Activated naive CD4-positive, alpha-beta T cell treated with Interleukin-2 at 50 U/mL for 16 hours (primary cell): ENCODE results near the gene ARHGEF28.

Experiments used
- DNase-seq: peaks from one replicate; pipeline ENCODE4 v3.0.0-alpha.2; 2020

Gene ARHGEF28

DNA sequence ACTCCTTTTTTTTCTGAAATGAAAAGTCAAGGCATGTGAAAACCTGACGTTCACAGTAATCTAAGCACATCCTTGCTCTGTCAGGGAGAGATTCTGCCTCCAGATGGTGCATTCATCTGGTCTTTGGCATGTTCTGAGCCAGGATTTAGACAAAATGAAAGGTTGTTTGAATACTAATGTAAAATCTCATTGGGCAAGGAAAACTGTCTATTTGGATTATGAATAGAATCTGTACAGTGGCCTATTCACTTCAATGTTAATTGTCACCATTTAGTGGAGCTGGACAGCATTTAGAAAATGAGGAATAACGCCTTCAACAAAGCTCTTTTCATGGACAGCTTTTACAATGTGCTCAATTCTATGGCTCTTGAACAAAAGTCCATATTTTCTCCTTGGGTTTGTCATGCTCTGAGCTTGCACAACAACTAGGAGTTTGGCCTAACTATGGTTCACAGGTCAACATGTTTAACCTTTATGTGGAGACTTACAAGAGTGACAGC is 28.9 kb downstream of the ARHGEF28 start:
- DNase-seq = no peak

DNA sequence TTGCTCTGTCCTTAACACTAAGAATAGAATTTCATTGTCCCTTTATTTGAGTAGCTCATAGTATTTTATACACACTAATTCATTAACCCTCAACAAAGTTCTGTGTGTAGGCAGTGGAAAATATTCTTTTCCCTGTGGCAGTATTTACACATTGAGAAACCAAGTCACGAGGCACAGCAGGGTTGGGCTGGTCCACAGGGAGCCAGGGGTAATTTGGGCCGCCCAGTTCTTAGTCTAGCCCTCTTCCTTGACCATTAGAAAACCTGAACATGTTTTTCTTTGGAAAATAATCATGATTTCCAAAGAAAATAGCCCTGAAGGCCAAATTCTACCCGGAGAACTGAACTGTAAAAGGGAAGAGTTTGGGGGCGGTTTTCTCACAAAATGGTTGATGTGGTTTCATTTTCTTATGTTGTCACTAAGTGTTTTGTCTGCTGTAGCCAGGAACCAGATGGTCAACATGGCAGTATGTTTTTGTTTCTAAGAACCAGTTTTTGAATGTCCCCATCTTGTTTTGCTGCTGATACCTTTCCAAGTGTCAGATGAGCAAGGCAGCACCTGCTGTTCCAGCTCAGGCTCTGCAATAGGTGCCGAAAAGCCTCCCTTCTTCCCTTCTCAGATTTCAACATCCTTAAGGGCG is 29.6 kb downstream of the ARHGEF28 start:
- DNase-seq = no peak

DNA sequence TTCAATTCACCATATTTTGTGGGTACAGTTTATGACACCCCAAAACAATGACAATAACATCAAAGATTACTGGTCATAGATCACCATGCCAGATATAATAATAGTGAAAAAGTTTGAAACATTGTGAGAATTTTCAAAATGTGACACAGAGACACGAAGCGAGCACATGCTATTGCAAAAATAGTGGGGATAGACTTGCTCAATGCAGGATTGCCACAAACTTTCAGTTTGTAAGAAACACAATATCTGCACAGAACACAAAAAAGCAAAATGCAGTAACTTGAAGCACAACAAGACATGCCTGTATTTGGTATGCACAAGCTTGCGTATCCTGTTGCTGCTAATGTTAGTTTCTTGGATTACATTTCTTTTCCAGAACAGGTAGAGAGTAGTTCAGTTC is 35.8 kb downstream of the ARHGEF28 start:
- no peak for DNase-seq

DNA sequence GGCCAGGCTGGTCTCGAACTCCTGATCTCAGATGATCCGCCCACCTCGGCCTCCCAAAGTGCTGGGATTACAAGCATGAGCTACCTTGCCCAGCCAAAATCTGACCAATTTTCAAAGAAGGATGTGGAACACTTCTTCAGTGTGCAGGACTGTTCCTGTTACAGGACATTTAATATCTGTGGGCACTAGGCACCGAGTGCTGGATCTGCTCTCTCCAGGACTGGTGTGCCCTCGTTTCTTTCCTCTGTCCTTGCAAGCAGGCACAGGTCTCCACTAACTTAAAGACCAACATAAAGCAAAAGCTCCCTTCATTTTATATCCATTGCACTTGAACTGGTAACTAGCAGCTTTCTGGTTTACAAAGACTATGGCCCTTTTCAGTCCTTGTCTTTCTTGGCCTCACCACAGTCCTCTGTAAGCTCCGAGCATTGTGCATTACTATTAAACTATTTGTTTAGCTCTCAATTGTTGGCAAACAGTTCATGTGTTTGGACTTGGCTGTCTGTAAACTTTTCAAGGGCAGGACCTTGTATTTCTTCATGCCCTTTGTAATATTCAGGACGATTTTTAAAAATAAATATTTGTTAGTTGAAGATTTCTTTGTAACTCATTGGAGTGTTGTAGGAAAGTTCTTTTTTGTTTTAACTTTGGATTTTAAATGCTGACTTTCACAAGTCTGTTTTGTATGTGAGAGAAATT is 37.3 kb downstream of the ARHGEF28 start:
- no peak for DNase-seq

DNA sequence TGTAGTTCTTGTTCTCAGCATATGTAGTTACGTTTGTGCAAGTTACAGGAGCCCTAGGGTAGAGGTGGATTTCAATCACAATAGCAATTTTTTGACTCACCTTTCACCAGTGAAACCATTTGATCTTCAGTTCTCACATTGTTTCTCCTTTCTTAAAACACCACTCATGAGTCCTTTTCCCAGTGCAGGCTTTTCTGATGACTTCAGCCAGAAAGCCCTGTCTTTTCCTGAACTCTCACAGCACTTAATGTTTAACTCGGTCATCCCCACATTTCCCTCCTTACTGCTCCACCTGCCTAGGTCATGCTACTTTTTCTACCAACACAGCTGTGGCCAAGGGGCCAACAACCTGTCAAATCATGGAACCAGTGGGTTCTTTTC is 37.9 kb downstream of the ARHGEF28 start:
- DNase-seq = no peak

DNA sequence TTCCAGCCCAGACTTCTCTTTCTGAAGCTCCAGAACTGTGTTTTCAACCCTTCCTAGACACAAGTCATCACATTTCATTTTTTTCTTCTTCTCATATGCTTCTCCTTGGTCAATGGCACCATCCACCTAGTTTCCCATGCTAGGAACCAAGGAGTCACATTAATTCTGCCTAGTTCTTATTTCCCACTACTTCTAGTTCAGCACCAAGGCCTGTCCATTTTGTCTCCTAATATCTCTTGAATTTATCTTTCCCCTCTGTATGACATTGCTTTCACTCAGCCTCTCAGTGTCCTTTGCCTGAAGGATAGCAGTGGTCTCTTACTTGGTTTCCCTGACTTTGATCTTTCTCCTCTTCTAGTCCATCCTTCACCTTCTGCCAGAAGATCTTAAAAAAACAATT is 38.8 kb downstream of the ARHGEF28 start:
- no peak for DNase-seq

DNA sequence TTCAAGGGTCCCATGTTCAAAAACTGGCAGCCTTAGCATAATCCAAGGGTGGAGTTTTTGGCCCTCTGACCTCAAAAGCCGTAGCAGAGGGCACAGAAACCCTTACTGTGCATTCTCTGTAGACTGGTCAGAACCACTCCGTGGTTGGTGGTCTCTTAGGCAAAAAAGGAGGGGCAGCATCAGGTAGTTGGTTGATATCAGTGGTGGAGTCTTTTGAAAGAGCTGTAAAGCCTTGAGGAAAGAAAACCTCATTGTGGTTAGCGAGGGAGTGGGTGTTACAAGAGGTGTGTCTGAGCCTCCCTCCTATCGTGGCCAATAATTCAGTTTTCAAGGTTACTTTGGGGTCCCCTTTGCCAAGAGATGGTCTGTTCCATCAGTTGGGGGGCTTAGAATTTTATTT is 40.9 kb downstream of the ARHGEF28 start:
- no peak for DNase-seq

DNA sequence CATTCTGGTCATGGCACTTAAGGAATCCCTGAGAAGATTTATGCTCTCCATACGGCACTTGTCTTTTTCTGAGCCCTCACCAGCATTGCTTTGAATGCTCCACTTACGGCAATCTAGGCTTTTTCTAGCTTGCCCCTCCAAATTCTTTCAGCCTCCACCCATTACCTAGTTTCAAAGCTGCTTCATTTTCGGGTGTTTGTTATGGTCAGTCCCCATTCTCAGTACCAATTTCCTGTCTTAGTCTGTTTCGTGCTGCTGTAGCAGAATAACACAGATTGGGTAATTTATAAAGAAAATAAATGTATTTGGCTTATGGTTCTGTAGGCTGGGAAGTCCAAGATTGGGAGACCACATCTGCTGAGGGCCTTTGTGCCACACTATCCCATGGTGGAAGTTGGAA is 42.0 kb downstream of the ARHGEF28 start:
- no peak for DNase-seq

DNA sequence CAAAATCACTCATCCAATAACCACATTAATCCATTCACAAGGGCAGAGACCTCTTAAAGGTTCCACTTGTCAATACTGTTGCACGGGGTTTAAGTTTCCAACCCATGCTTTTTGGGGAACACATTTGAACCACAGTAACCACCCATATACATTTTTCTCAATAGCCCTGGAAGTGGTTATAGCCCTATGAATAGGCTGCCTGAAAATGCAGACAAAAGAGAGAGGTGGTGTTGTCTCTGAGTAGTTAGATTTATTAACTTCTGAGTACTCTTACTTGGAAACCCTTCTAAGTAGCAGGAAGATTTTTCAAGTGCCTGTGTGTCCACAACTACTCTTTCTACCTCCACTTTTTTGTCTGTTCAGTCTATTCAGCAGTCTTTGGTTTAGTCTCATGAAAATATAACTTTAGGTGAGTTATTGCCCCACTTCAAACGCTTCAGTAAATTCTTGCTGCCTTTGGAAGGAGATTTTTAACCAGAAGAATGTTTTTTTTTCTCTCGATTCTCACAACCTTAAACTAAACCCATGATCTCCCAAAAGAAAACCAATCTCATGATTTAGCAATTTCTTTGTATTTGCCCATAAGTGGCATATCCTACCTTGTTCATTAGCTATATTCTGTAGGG is 42.6 kb downstream of the ARHGEF28 start:
- no peak for DNase-seq

DNA sequence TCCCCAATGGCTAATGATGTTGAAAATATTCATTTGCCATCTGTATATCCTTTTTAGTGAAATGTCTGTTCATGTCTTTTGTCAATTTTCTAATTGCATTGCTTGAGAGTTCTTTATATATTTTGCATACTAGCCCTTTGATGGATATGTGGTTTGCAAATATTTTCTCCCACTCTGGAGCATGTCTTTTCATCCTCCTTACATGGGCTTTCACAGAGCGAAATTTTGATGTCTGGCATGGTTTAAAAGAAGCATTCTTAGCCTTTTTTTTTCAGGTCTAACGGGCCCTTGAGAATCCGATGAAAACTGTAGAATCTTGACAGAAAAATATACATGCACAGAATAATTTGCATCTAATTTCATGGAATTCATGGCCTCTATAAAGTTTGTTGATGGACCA is 44.7 kb downstream of the ARHGEF28 start:
- DNase-seq = no peak

DNA sequence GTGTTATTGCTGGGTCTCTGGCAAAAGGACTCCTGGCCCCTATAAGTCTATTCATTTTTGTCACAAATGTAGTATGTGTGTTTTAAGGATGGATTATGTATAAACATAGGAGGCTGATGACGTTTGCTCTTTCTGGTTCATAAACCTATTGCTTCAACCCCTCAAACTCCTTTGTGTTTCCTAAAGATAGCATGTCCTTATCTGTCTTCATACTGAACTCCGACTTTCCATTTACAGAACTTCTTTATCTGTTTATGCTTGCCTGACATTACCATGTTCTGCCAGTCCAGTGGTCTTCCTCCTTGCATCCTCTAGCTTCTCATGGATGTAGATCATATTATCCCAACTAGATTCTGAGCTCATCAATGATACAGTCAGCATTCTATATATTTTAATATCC is 46.1 kb downstream of the ARHGEF28 start:
- no peak for DNase-seq

DNA sequence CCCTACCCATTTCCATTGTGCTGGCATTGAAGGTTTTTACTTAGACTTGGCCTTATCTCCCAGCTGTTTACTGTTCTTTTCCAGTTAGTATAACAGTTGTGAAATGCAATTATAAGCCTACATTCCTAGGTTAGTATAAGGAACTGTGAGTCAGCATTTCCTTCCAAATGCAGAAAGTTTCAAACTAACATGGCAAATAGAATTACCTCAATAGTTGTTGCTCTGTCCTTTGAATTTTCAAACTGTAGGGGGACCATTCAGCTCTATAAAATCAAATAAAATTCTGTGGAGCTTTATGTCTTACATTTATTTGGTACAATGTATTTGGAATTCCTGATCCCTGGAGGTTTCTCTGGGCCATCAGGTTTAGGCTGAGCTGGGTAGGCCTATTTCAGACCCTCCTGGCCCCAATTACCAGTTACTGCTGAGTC is 47.2 kb downstream of the ARHGEF28 start:
- no peak for DNase-seq

DNA sequence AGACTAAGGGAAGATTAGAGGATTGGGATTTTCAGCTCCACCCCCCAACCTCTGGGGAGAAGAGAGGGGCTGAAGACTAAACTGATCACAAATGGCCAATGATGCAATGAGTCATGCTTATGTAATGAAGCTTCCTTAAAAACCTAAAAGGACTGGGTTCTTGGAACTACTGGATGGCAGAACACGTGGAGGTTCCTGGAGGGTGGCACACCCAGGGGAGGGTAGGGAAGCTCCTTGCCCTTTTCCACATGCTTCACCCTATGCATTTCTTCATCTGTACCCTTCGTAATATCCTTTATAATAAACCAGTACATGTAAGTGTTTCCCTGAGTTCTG is 48.6 kb downstream of the ARHGEF28 start:
- DNase-seq = no peak

DNA sequence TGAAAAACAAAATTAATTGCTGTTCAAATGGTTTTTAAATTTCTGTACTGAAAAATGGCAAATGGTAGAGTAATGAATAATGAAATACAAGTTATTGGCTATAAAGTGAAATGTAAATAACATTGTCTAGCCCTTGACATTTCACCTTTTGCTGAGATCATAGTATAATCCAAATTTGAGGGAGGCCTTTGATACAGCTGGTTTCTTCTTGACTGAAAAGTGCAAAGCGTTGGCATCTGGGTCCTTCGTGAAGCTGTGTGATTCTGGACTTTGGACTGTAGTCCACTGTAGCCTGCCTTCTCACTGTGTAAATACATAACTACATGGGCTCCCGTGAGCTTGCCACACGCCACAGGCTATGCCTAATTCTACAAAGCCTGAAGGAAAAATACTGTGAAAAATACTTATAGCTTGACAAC is 52.3 kb downstream of the ARHGEF28 start:
- DNase-seq = no peak

DNA sequence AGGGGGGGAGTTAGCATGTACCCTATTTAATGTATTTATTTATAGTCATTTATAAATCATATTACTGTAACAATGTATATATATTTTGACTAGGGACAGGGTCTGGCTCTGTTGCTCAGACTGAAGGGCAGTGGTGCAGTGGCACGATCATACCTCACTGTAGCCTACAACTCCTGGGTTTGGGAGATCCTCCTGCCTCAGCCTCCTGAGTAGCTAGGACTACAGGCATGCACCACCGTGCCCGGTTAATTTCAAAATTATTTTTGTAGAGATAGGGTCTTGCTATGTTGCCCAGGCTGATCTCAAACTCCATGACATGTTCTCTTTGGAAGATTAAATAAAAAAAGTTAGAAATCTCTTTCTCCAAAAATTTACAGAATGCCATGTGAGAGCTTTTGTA is 52.8 kb downstream of the ARHGEF28 start:
- DNase-seq = no peak

DNA sequence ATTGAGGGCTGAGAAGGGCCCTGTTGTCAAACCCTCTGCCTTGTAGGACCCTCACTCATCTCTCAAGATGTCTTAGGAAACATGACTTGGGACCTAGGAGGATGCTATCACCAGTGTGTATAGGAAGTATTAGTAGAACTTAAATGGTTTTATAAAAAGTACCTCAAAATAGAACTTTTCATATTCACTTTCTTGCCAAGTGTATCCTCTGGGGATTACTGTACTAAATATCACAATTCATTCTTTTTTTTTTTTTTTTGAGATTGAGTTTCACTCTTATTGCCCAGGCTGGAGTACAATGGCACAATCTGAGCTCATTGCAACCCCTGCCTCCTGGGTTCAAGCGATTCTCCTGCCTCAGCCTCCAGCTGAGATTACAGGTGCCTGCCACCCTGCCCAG is 56.2 kb downstream of the ARHGEF28 start:
- DNase-seq = no peak

DNA sequence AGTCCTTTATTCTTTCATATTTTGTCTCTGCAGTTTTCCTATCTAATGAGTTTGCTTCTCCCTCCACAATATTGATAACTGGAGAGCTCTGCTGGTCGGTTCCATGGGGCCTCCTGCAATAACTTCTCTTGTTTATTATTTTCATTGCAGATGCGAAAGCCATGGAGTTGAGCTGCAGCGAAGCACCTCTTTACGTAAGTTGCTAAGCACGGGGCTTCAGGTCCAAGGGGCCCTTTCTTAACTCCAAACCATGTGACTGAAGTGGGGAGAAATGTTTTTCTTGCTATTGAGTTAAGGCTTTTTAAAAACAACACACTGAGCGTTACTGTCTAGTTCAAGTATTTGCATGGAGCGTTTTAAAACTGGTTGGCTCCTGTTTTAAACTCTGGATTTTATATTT is 58.7 kb downstream of the ARHGEF28 start:
- DNase-seq = no peak

DNA sequence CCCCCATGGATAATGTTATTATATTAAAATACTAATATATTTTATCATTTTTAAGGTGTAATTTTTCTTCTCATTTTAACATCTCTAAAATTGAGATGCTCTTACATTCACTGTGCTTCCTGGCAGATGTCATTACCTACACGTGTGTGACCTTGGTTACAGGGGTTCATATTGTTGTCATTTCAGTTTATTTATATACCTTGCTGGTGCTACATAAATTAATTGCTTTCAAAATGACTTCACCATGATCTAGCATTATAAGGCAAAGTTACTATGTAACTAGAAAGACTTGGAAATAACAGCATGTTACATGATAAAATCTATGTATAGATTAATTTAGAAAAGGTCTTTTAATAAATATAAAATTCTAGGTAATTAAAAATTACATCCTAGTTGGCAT is 60.9 kb downstream of the ARHGEF28 start:
- no peak for DNase-seq

DNA sequence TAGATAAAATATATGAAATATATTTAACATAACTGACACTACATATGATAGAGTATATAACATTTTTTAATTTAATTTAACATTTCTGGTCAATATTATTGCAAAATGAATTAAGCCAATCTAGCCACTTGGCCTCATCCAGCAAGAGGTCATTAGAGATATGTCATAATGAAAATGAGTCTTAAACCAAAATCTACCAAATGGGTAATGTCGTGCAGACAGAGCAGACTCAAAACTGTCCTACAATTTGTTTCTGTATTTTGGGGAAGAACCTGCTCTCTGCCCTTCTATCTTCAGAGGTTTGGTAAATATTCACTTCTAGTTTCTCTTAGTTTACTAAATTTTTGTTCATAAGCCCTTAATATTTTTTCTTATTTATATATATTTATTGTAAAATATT is 61.4 kb downstream of the ARHGEF28 start:
- no peak for DNase-seq

DNA sequence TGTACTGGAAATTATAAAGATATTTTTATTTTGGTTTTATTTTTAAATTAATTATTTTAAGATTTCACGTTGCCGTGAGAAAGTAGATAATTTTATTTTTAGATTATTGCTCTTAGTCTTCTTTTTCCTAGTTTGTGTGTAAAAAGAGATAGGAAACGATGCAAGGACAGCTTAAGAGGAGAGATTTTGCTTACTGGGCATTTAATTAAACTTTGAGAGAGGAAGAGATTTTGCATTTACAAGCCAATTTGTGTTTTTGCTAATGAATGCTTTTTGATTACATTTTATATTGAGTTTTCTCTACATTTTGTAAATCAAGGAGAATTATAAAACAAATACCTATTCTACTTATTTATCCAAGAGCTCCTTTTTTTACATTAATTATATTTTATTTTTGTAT is 64.0 kb downstream of the ARHGEF28 start:
- DNase-seq = no peak

DNA sequence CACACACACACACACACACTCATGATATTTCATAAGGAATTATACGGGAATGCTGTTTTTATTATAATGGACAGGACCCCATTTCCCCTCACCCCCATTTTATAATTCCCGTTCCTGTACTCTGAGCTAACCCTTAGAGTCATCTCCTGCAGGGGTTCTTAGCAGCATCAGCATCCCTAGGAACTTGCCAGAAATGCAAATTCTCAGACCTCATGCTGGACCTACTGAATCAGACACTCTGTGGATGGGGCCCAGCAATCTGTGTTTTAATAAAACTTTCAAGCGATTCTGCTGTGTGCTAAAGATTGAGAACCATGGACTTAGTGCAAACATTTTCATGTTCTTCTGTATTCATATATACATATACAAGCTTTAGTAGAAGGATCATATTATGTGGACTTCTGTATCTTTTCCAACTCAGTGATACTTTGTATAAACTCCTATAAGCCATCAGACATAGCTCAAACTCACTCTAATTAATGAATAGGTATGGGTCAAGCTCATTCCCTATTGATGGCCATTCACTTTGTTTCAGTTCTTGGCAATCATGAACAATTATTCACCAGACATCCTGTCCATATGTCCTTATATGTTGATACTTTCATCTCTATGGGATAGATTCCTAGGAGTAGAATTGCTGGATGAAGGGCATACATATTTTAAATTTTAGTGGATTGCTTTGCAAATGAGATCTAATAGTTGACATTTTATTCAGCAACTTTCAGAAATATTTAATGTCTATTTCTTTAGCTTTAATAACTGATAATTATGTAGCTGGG is 65.5 kb downstream of the ARHGEF28 start:
- no peak for DNase-seq

DNA sequence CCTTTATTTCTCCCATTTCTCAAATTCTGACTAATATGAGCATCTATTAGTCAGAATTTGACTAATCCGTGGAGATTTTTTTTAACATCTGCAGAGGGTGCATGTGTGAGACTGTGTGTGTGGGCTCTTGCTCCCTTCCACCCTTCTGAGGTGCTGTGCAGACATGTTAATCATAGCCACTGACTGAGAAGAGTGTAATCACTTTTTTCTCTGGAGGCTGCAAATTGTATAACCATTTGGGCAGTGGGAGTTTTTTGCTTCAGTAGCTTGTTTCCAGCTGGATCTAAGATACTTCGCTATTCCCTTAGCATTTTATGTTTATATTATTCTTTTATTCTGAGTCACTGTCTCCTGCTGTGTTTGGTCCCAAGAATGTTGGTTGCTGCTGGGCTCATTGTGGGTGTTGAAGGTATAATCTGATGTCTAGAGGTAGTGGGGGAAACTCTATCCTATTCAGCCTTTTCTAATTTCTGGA is 66.2 kb downstream of the ARHGEF28 start:
- DNase-seq = no peak

DNA sequence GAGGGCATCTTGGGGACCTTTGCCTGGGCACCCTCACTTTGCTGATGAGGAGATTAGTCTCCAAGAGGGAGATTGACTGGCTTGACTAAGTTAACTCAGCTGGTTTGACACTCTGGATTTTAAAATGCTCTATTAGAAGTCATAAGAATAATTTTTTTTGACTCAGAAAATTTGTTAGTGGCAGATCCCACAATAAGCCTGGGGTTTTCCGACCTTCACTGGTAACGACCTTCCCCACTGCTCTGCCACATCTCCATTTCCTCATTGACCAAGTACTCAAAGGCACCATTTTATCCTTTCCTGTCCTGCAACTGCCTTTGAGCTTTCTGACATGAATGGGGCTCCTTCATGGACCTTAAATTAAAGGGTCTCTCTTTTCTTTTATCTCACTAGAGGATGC is 67.0 kb downstream of the ARHGEF28 start:
- no peak for DNase-seq
